K562 (cell line): ENCODE data around the gene CASP9. TPM values are rescaled to one million over a fixed set of nuclear protein-coding genes. Genes with fewer than 3 reads are reported as not detected.

ENCODE experiments used
- BHLHE40 ChIP-seq: IDR thresholded peaks from 2 replicates; pipeline ENCODE4 v1.6.1; 2011; ENCODE audit warnings: low read length, improper control_type of control experiment
- CXXC5 ChIP-seq: fragments of 250-450 bp; sonication (Bioruptor Pico); IDR thresholded peaks from 2 replicates; pipeline ENCODE4 v1.8.0; 2022; ENCODE audit warnings: inconsistent platforms, mild to moderate bottlenecking, moderate library complexity
- ELF4 ChIP-seq: fragments of 450-650 bp; formaldehyde crosslinking; IDR thresholded peaks from 2 replicates; pipeline ENCODE4 v1.4.0; 2022; ENCODE audit warnings: missing genetic modification characterization
- GATA2 ChIP-seq: sonication (generic); formaldehyde crosslinking; IDR thresholded peaks from 2 replicates; pipeline ENCODE4 v1.4.0; 2020; ENCODE audit warnings: mild to moderate bottlenecking, missing genetic modification reagents
- ID3 ChIP-seq, 2 experiments: fragments of 250-450 bp in 1 of 2; fragments of 450-650 bp in 1 of 2; sonication (Bioruptor Pico) in 1 of 2; IDR thresholded peaks; 2 replicates each; pipeline versions ENCODE4 v1.6.1 to v1.8.0; 2016 to 2021; ENCODE audit warnings: mild to moderate bottlenecking in 2 of 2, moderate library complexity in 2 of 2, missing compliant biosample characterization in 1 of 2, missing genetic modification characterization in 1 of 2
- NFATC3 ChIP-seq: fragments of 450-650 bp; IDR thresholded peaks from 2 replicates; pipeline ENCODE4 v1.6.1; 2017; ENCODE audit warnings: mild to moderate bottlenecking
- SMC3 ChIP-seq: conservative IDR thresholded peaks from 2 replicates; pipeline ENCODE4 v1.6.1; 2011; ENCODE audit warnings: low read depth, low read length, improper control_type of control experiment; ENCODE audit not compliant: insufficient read depth
- SP2 ChIP-seq: IDR thresholded peaks from 2 replicates; pipeline ENCODE4 v1.6.1; 2011; ENCODE audit warnings: mild to moderate bottlenecking, low read depth, low read length, moderate library complexity; ENCODE audit not compliant: poor library complexity, severe bottlenecking; ENCODE audit errors: extremely low read depth
- TFE3 ChIP-seq: fragments of 450-650 bp; formaldehyde crosslinking; IDR thresholded peaks from 2 replicates; pipeline ENCODE4 v1.4.0; 2020; ENCODE audit warnings: mild to moderate bottlenecking, mixed read lengths
- TGIF2 ChIP-seq: sonication (generic); formaldehyde crosslinking; IDR thresholded peaks from 2 replicates; pipeline ENCODE4 v1.8.1; 2022; ENCODE audit warnings: mild to moderate bottlenecking, missing genetic modification reagents, moderate library complexity
- ZFX ChIP-seq: sonication (generic); formaldehyde crosslinking; IDR thresholded peaks from 2 replicates; pipeline ENCODE4 v1.8.0; 2022; ENCODE audit warnings: mild to moderate bottlenecking, missing genetic modification reagents, moderate library complexity
- ZNF174 ChIP-seq: fragments of 250-450 bp; sonication (Bioruptor Pico); IDR thresholded peaks from 2 replicates; pipeline ENCODE4 v1.4.0; 2020; ENCODE audit warnings: mild to moderate bottlenecking
- polyA plus RNA-seq, 8 experiments: library from polyadenylated mRNA; depleted of rRNA in 4 of 8; stranded (reverse) in 5 of 8; unstranded in 3 of 8; fragments of >200 nt; fragmentation: Nextera tagmentation in 2 of 8; fragmentation: Illumina TruSeq in 1 of 8; extraction: Ambion mirVana in 2 of 8; extraction: Trizol in 1 of 8; gene quantifications; 2 replicates each; pipeline versions ENCODE4 v1.2.1 to v1.2.3, GENCODE V29; 2011 to 2014; ENCODE audit warnings: inconsistent platforms in 1 of 8, missing spikeins in 1 of 8
- total RNA-seq, 7 experiments: library from RNA; depleted of rRNA in 6 of 7; stranded (reverse); fragments of >200 nt in 6 of 7; fragmentation: Illumina TruSeq in 2 of 7; extraction: Trizol in 2 of 7; gene quantifications; 2 replicates each; pipeline versions ENCODE4 v1.2.1 to v1.2.3, GENCODE V29; 2011 to 2021; ENCODE audit warnings: low replicate concordance in 1 of 7
- TF ChIP-seq, protein P1 (sequence below), 2 experiments: IDR thresholded peaks; 2 replicates each; pipeline ENCODE4 v1.6.1; 2012; ENCODE audit warnings: improper control_type of control experiment in 2 of 2, low read depth in 2 of 2, low read length in 2 of 2, borderline replicate concordance in 1 of 2
- TF ChIP-seq, protein P2 (sequence below): sonication (generic); formaldehyde crosslinking; IDR thresholded peaks from 2 replicates; pipeline ENCODE4 v1.8.0; 2022; ENCODE audit warnings: mild to moderate bottlenecking, missing genetic modification reagents

Gene CASP9
- total and polyA plus RNA-seq, 9 of the 15 experiments (the other 6 are each of a cell fraction or from before 2014, with no cell fraction given), result 10.8 to 54.1 (median 30.7) TPM

DNA sequence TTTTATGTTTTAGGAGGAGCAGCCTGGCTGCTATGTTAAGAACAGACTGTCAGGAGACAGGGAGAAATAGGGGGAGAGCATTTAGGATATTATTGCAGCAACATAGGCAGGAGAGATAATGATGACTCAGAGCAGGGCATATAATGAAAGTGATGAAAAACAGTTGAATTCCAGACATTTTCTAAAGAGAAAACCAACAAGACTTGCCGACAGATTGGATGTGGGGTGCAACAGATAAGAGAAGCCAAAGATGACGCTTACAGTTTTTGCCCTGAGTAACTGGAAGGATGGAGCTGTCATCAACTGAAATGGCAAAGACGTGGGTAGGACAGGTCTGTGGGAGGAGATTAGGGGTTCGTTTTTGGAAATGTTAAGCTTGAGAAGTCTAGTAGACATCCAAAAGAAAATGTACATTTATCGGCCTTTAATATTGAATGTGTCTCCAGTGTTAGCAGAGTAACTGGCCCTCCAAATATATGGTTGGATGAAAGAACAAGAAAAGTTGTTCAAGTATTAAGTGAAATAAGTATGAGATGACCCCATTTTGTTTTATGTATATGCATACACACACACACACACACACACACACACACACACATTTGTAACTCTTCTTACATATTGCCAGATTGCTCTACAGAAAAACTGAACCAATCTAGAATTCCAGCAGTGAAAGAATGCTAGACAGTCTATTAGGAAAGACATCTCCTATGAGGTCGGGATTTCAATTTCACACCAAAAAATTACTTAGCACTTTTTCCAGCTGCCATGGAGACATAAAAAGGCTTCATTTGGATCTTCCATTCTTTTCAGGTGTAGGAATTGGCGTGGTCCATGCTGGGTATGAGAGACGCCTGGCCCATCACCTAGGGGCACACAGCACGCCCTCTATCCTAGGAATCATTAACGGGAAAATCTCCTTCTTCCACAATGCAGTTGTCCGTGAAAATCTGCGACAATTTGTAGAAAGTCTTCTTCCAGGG is 19.9 kb upstream of the CASP9 start (continued):
- TF ChIP-seq TFE3 (CRISPR knock-in tag) (no peak), TGIF2 (no peak), GATA2 (CRISPR knock-in tag) (peak; percentile 92), ZFX (CRISPR knock-in tag) (no peak), NFATC3 (peak; percentile 47; the same call in 1 of the 2 replicates), BHLHE40 (no peak; the same call in 1 of the 2 replicates), SMC3 (no peak), ZNF174 (CRISPR knock-in tag) (no peak), ELF4 (CRISPR knock-in tag) (peak; percentile 88), ID3 (CRISPR knock-in tag; IDR thresholded peaks at IDR 0.05) (no peak), ID3 (tag; IDR thresholded peaks at IDR 0.05) (peak; percentile 84), CXXC5 (peak; percentile 74), SP2 (no peak)
- TF ChIP-seq, protein P1, sequence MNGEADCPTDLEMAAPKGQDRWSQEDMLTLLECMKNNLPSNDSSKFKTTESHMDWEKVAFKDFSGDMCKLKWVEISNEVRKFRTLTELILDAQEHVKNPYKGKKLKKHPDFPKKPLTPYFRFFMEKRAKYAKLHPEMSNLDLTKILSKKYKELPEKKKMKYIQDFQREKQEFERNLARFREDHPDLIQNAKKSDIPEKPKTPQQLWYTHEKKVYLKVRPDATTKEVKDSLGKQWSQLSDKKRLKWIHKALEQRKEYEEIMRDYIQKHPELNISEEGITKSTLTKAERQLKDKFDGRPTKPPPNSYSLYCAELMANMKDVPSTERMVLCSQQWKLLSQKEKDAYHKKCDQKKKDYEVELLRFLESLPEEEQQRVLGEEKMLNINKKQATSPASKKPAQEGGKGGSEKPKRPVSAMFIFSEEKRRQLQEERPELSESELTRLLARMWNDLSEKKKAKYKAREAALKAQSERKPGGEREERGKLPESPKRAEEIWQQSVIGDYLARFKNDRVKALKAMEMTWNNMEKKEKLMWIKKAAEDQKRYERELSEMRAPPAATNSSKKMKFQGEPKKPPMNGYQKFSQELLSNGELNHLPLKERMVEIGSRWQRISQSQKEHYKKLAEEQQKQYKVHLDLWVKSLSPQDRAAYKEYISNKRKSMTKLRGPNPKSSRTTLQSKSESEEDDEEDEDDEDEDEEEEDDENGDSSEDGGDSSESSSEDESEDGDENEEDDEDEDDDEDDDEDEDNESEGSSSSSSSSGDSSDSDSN (IDR thresholded peaks at IDR 0.05; ENCODE audit: borderline replicate concordance in 1 of 2, low read depth in 2 of 2, low read length in 2 of 2), result no peak
- TF ChIP-seq, protein P2, sequence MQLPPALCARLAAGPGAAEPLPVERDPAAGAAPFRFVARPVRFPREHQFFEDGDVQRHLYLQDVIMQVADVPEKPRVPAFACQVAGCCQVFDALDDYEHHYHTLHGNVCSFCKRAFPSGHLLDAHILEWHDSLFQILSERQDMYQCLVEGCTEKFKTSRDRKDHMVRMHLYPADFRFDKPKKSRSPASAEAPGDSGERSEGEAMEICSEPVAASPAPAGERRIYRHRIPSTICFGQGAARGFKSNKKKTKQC (CRISPR knock-in tag), result no peak
- TF ChIP-seq, all 486 proteins: peak for 180
